Astrocyte (in vitro differentiated cells and primary cell): Measurements from ENCODE around the gene ANP32A.

ENCODE experiments used
- EZH2 ChIP-seq: IDR thresholded peaks from 2 replicates; pipeline ENCODE4 v1.6.1; 2012; ENCODE audit warnings: mild to moderate bottlenecking, low read length, inconsistent platforms; ENCODE audit not compliant: insufficient read depth
- TF ChIP-seq, protein P1 (sequence below): IDR thresholded peaks from 2 replicates; pipeline ENCODE4 v1.5.1; 2011; ENCODE audit warnings: low read depth, mild to moderate bottlenecking, inconsistent platforms, low read length, moderate library complexity; ENCODE audit not compliant: insufficient read depth

DNA sequence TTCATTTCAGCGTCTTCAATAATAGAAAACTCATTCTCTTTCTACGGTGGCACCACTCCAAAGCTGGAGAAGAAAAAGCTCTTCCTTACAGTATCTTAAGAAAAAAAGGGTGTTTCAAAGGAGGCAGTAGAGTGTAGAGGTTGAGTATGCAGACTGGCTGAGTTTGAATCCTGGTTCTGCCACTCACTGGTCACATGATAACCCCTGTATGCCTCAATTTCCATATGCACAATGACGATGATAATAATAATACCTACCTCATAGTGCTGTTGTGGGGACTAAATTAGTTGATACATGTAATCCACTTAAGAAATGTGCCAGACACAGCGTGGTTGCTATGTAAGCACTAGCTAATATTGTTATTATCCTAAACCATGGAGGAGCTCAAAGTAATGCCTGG is 4.5 kb downstream of the ANP32A start:
- TF ChIP-seq, protein P1, sequence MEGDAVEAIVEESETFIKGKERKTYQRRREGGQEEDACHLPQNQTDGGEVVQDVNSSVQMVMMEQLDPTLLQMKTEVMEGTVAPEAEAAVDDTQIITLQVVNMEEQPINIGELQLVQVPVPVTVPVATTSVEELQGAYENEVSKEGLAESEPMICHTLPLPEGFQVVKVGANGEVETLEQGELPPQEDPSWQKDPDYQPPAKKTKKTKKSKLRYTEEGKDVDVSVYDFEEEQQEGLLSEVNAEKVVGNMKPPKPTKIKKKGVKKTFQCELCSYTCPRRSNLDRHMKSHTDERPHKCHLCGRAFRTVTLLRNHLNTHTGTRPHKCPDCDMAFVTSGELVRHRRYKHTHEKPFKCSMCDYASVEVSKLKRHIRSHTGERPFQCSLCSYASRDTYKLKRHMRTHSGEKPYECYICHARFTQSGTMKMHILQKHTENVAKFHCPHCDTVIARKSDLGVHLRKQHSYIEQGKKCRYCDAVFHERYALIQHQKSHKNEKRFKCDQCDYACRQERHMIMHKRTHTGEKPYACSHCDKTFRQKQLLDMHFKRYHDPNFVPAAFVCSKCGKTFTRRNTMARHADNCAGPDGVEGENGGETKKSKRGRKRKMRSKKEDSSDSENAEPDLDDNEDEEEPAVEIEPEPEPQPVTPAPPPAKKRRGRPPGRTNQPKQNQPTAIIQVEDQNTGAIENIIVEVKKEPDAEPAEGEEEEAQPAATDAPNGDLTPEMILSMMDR, result no peak
- TF ChIP-seq EZH2, result no peak
